ENCODE results near the gene LYL1. TPM values are rescaled to one million over a fixed set of nuclear protein-coding genes. Genes with fewer than 3 reads are reported as not detected.
A peak's percentile ranks its signal among the peaks of the same experiment; 100 is the strongest.

The LYL1 gene
- total and polyA plus RNA-seq, 2 of the 13 experiments (the other 11 are each of a cell fraction or from before 2014, with no cell fraction given), result 0.75 to 0.92 TPM

- TF ChIP-seq POLR2G (IDR thresholded peaks at IDR 0.05; ENCODE audit: low read depth, low read length) (peak; percentile 71), ARNT2 (CRISPR knock-in tag; IDR thresholded peaks at IDR 0.05; ENCODE audit: low read depth) (no peak), ATM (IDR thresholded peaks at IDR 0.05; ENCODE audit: borderline replicate concordance) (no peak), CTCF (CRISPR knock-in tag; IDR thresholded peaks at IDR 0.05) (peak; percentile 90), ZNF30 (CRISPR knock-in tag; IDR thresholded peaks at IDR 0.05) (no peak), BORCS8-MEF2B (CRISPR knock-in tag; IDR thresholded peaks at IDR 0.05) (peak; percentile 76; the same call in 1 of the 2 replicates), WIZ (CRISPR knock-in tag; IDR thresholded peaks at IDR 0.05) (no peak), MXD4 (CRISPR knock-in tag; IDR thresholded peaks at IDR 0.05) (peak; percentile 81; the same call in 1 of the 2 replicates), RFX5 (IDR thresholded peaks at IDR 0.05; ENCODE audit: low read depth, low read length) (no peak), ZNF543 (CRISPR knock-in tag; IDR thresholded peaks at IDR 0.05) (no peak), ZNF3 (CRISPR knock-in tag; IDR thresholded peaks at IDR 0.05) (no peak), ZNF770 (CRISPR knock-in tag; IDR thresholded peaks at IDR 0.05) (peak; percentile 70), THAP9 (CRISPR knock-in tag; IDR thresholded peaks at IDR 0.05; ENCODE audit: borderline replicate concordance) (peak; percentile 86), NPAS2 (CRISPR knock-in tag; IDR thresholded peaks at IDR 0.05; ENCODE audit: borderline replicate concordance) (no peak), ZNF563 (CRISPR knock-in tag; IDR thresholded peaks at IDR 0.05) (no peak), NR2F6 (IDR thresholded peaks at IDR 0.05) (peak; percentile 54), NR2F6 (CRISPR knock-in tag; IDR thresholded peaks at IDR 0.05) (peak; percentile 86), ZSCAN25 (CRISPR knock-in tag; IDR thresholded peaks at IDR 0.05) (no peak), TOE1 (CRISPR knock-in tag; IDR thresholded peaks at IDR 0.05) (no peak), ZNF292 (CRISPR knock-in tag; IDR thresholded peaks at IDR 0.05; ENCODE audit: borderline replicate concordance, low read depth) (no peak), ZNF17 (CRISPR knock-in tag; IDR thresholded peaks at IDR 0.05) (no peak), ZNF883 (CRISPR knock-in tag; IDR thresholded peaks at IDR 0.05; ENCODE audit: not compliant biosample characterization) (no peak)
- TF ChIP-seq, protein P1, sequence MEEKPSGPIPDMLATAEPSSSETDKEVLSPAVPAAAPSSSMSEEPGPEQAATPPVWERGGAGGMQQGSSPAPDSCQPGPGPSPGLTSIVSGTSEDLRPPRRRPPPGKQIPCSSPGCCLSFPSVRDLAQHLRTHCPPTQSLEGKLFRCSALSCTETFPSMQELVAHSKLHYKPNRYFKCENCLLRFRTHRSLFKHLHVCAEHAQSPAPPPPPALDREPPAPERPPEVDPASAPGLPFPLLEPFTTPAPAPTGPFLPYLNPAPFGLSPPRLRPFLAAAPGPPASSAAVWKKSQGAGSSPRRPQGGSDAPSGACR (CRISPR knock-in tag; IDR thresholded peaks at IDR 0.05), result peak; percentile 56
These were observed 47.7 kb upstream of the LYL1 start, which contains the start of the genes IER2 and STX10 (continued) for GRCh38 chr19:13150187-13150930.
